Duodenal mucosa (tissue), 2 donors: ENCODE measurements around the gene HOTAIR.

ENCODE experiments used
- H3K27ac ChIP-seq: one replicate; pipeline ENCODE4 v1.7.0; 2013; ENCODE audit warnings: low read depth, low read length
- H3K27me3 ChIP-seq, 2 donors: one replicate each; pipeline ENCODE4 v1.7.0; 2013; ENCODE audit warnings: low read length in 2 of 2, control low read depth in 1 of 2; ENCODE audit not compliant: insufficient read depth in 2 of 2, control insufficient read depth in 1 of 2
- H3K36me3 ChIP-seq, 2 donors: one replicate each; pipeline ENCODE4 v1.7.0; 2013; ENCODE audit warnings: low read length in 2 of 2, control low read depth in 1 of 2; ENCODE audit not compliant: insufficient read depth in 2 of 2, control insufficient read depth in 1 of 2
- H3K4me1 ChIP-seq, 2 donors: one replicate each; pipeline ENCODE4 v1.7.0; 2013; ENCODE audit warnings: low read length in 2 of 2, control low read depth in 1 of 2; ENCODE audit not compliant: insufficient read depth in 2 of 2, control insufficient read depth in 1 of 2
- H3K4me3 ChIP-seq, 2 donors: one replicate each; pipeline ENCODE4 v1.7.0; 2013; ENCODE audit warnings: low read length in 2 of 2, low read depth in 1 of 2
- H3K9ac ChIP-seq, 2 donors: one replicate each; pipeline ENCODE4 v1.7.0; 2013; ENCODE audit warnings: low read length in 2 of 2, low read depth in 1 of 2
- H3K9me3 ChIP-seq, 2 donors: one replicate each; pipeline ENCODE4 v1.7.0; 2013; ENCODE audit warnings: low read length in 2 of 2, control low read depth in 1 of 2; ENCODE audit not compliant: control insufficient read depth in 1 of 2

HOTAIR gene

DNA sequence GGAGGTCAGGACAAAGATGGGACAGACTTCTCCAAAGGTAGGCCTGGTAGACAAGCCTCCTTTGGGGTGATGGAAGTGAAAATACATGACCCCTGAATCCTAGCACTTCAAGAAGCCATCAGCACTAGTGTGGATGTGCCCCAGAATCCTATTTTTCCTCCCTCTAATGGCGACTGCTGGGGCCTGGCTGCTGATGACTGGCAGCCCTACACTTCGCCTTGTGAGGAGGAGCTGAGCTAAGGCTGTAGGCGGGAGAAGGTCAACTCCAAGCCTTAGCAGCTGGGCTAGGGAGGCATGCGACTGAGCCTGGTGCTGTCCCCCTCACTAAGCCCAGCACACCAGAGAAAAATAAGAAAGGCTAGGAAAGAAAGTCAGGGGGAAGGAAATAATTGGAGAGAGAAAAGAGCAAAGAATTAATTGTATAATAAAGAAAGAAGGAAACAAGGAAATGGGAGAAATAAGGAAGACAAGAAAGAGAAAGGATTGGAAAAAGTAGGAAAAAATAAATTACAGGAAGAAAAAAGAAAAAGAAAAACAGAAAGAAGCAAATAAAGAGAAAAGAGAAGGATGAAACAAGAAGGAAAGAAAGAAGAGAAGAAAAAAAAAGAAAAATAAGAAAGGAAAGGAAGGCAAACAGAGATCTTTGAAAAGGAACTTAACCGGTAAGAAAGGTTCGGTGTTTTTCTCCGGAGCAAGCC lies 5.5 kb upstream of the HOTAIR start:
- Histone ChIP-seq H3K9me3 (no peaks in the 10 kb centered on the region), H3K4me1 (peaks cover 10 to 22% of the 10 kb centered on the region in 2 donors), H3K36me3 (no peaks in the 10 kb centered on the region)

DNA sequence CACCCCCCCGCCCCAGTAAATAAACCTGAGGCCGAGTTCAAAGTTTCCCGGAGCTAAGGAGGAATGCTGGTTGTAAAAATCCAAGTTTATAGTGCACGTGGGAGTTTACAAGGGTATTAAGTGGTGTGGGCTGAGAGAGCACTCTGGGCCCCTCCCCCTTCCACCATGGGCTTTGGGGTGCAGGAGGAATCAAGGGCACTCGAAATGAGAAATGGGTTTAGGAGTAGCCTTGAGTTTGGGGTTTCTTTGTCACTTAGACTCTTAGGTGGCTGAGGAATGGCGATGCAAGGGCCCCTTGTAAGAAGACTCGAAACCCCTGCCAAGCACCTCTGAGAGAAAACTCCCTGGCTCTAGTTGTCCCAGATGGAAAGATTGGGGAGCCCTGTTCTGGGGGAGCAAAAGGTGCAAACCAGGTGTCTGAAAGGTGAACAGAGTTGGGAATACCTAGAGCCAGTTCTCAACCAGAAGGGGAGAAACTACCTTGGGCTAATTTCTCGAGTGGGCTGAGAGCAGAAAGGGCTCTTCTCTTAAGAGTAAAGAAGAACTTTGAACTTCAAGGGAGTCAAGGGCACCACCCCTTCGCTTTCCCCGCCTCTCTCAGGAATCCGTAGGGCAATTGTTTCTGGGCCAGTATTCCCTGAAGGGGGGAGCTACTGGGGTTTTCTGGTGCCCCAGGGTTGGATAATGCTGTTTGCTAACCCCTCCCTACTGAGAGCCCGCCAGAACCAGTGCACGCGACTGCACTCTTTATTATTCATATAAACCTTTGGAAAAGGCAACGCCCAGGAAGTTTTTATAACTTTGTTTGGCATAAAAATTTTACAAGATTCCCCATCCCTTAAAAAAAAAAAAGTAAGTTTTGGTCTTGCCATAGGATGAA lies 4.0 kb upstream of the HOTAIR start:
- Histone ChIP-seq H3K4me1 (peaks cover 10 to 20% of the 10 kb centered on the region in 2 donors), H3K36me3 (no peaks in the 10 kb centered on the region), H3K9ac (no peak overlapping the region), H3K27ac (no peak overlapping the region), H3K9me3 (no peaks in the 10 kb centered on the region), H3K27me3 (peaks cover 47 to 94% of the 10 kb centered on the region in 2 donors), H3K4me3 (peak overlapping the region; percentile 22 to 57)

More for the DNA sequence above, 5.5 kb upstream of the HOTAIR start:
- no peak overlapping the region for H3K4me3 ChIP-seq
- no peak overlapping the region for H3K27ac ChIP-seq
- H3K27me3 ChIP-seq, result peaks cover 53 to 96% of the 10 kb centered on the region in 2 donors
- no peak overlapping the region for H3K9ac ChIP-seq

DNA sequence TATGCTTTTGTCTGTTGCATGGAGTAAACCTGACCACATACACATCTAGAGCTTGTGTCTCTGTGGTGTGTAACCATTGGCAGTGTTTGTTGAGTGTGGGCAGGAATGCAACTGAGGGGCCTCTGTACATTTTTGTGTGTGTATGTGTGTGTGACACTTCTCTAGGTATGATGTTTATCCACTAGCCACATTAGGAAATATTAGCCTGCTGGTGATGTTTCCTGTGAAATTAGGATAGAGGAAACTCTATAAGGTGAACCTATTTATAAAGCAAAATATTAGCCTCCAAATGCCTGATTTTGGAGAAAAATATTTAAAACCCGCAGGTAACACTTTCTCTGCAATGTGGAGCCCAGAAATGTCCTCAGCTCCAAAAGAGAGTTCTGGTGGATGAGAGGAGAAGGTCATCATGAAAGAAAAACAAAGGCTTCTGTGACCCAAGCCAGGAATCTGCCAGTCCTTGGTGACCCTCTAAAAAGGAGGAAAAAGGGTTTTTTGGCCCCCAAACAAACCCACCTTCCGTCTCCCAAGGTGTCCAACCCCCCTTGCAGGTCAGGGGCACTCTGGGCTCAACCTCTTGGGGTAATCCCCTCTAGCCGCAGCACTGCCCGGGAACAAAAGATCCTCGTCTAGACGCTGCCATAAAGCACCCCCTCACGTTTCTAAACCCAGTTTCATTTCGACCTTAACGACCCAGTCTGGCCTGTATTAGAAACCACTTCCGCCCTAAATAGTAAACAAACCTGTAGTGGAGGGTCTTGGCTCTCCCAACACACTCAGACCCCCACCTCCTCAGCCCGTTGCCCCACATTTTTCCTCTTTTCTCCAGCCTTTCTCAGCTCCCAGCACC lies 3.1 kb upstream of the HOTAIR start:
- Histone ChIP-seq H3K4me3 (peak overlapping the region; percentile 50 to 51), H3K4me1 (peaks cover 10 to 28% of the 10 kb centered on the region in 2 donors), H3K27me3 (peaks cover 47 to 94% of the 10 kb centered on the region in 2 donors), H3K36me3 (no peaks in the 10 kb centered on the region), H3K9ac (peak overlapping the region in 1 of 2 donors; percentile 48), H3K27ac (no peak overlapping the region), H3K9me3 (no peaks in the 10 kb centered on the region)

DNA sequence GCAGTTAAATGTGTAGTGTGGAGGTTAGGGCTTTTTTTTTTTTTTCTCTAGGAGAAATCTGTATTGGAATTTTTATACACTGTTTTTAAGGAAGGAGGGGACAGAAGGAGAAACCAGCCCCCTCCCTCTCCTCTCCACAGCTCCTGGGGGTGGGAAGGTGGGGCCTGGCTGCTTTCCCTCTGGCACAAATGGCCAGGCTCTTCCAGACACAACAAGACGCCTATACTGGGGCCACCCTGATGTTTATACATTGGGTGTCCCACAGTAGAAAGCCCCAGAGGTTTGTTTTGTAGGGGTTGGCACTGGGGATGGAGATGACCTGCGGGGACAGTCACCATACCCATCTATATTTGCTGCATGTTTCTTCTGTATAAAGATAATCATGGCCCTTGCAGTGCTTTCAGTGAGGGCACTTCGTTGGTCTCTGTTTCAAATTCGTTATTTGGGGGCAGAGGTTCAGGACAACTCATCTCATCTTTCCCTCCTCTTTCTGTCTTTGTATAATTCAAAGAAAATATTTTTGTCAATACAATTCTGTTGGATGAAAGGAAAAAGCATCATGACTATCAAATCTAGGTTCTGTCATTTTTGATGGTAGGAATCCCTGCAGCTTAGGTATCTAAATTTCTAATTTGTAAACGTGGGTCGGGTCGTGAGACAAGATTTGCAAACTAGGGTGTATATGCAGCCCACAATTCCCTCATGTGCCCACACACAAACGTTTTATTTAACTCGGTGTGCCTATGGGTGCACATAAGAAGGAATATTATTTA lies 2.3 kb upstream of the HOTAIR start:
- H3K27me3 ChIP-seq, result peaks cover 51 to 94% of the 10 kb centered on the region in 2 donors
- no peak overlapping the region for H3K27ac ChIP-seq
- H3K4me3 ChIP-seq, result no peak overlapping the region
- no peak overlapping the region for H3K9ac ChIP-seq
- H3K4me1 ChIP-seq, result peaks cover 10 to 28% of the 10 kb centered on the region in 2 donors
- no peaks in the 10 kb centered on the region for H3K9me3 ChIP-seq
- H3K36me3 ChIP-seq, result no peaks in the 10 kb centered on the region

DNA sequence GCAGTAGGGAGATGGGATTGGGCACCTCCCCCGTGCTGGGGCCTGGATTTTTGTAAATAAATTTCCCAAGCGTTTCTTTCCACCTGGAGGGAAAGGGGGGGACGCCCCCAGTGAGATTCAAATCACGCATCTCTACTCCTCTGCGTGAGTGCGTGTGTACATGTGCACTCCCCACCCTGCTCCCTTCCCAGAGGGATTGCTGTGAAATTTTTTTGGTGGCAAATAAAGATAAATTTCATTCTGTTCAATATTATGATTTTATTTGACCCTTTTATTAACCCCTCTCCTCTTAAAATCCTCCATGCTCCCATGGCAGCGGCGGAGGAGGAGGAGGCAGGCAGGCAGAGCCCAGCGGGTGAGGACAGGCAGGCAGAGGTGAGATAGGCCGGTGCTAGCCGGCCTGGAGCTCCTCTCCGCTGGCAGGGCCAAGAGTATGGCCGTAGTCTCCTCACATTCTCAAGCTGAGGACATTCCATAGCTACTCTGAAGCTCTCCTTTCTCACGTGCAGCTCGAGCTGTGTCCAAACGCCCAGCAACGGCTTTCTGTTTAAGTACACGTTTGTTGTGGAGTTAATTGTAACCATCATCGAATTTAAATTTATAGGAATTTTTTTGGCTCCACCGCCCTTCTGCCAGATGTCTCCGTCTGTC lies 1.5 kb upstream of the HOTAIR start:
- Histone ChIP-seq H3K9me3 (no peaks in the 10 kb centered on the region), H3K36me3 (no peaks in the 10 kb centered on the region), H3K4me1 (peaks cover 10 to 28% of the 10 kb centered on the region in 2 donors), H3K27ac (no peak overlapping the region), H3K27me3 (peaks cover 58 to 94% of the 10 kb centered on the region in 2 donors), H3K9ac (no peak overlapping the region), H3K4me3 (no peak overlapping the region)

DNA sequence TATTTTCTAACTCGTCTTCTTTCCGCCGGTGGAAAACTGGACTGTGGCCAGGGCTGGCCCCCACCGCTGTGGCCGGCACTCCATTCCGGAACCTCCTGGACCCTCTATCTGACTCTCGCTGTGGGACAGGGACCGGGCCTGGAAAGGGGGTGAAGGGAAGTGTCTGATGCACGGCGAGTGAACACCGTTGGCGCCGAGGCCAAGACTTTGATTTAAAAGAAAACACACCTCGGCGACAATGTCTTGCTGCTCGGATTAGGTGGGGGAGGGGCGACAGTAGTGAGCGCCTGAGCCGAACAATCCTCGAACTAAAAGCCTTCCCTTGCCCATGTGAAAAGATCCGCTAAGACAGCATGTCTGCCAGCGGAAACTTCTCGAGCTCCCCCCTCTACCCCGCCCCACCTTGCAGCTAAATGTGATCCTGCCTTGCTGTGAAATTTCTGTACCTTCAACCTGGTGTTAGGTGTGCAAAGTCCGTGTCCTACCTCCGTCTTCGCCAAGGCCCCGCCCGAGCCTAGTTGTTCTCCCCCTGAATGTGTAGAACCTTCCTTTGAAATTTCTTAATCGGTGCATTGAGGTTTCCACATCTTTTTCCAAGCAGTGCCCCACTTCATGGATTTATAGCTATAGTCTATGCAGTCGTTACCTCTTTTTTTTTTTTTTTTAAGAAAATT lies 862 bp upstream of the HOTAIR start:
- H3K27ac ChIP-seq, result no peak overlapping the region
- peaks cover 59 to 94% of the 10 kb centered on the region in 2 donors for H3K27me3 ChIP-seq
- peak overlapping the region in 1 of 2 donors; percentile 40 for H3K4me3 ChIP-seq

DNA sequence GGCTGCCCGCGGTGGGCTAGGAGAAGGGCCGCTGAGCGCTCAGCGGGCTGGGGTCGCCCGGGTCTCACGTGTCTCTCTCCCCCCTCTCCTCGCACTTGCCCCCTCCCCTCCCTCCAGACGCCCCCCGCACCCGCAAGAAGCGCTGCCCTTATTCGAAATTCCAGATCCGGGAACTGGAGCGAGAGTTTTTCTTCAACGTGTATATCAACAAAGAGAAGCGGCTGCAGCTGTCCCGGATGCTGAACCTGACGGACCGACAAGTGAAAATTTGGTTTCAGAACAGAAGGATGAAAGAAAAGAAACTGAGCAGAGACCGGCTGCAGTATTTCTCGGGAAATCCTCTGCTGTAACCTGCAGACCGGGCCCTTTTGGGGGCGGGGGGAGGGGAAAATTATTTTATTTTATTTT lies 314 bp upstream of the HOTAIR start:
- Histone ChIP-seq H3K27me3 (peaks cover 60 to 96% of the 10 kb centered on the region in 2 donors), H3K27ac (no peak overlapping the region), H3K9me3 (no peaks in the 10 kb centered on the region), H3K9ac (no peak overlapping the region), H3K36me3 (no peaks in the 10 kb centered on the region), H3K4me3 (peak overlapping the region in 1 of 2 donors; percentile 66), H3K4me1 (peaks cover 10 to 28% of the 10 kb centered on the region in 2 donors)

More for the DNA sequence above, 862 bp upstream of the HOTAIR start:
- Histone ChIP-seq H3K4me1 (peaks cover 10 to 28% of the 10 kb centered on the region in 2 donors), H3K36me3 (no peaks in the 10 kb centered on the region), H3K9me3 (no peaks in the 10 kb centered on the region), H3K9ac (no peak overlapping the region)

DNA sequence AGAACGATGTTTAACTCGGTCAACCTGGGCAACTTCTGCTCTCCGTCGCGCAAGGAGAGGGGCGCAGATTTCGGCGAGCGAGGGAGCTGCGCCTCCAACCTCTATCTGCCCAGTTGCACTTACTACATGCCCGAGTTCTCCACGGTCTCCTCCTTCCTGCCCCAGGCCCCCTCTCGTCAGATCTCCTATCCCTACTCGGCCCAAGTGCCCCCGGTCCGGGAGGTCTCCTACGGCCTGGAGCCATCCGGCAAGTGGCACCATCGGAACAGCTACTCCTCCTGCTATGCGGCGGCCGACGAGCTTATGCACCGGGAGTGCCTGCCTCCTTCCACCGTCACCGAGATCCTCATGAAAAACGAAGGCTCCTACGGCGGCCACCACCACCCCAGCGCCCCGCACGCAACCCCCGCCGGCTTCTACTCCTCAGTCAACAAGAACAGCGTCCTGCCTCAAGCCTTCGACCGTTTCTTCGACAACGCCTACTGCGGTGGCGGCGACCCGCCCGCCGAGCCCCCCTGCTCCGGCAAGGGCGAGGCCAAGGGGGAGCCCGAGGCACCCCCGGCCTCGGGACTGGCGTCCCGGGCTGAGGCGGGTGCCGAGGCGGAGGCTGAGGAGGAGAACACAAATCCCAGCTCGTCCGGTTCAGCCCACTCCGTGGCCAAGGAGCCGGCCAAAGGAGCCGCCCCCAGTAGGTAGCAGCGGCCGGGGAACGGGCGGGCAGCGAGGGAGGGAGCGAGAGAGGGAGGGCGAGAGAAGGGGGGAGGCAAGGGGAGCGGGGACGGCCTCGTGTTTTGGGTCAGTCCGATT lies 1.3 kb downstream of the HOTAIR start:
- no peaks in the 10 kb centered on the region for H3K36me3 ChIP-seq
- peaks cover 74 to 96% of the 10 kb centered on the region in 2 donors for H3K27me3 ChIP-seq
- no peaks in the 10 kb centered on the region for H3K9me3 ChIP-seq
- H3K4me3 ChIP-seq, result peak overlapping the region in 1 of 2 donors; percentile 28
- H3K4me1 ChIP-seq, result peaks cover 5 to 21% of the 10 kb centered on the region in 2 donors
- H3K27ac ChIP-seq, result no peak overlapping the region
- H3K9ac ChIP-seq, result no peak overlapping the region
